BJ (cell line): Measurements from ENCODE around the gene TACC2. TPM values are rescaled to one million over a fixed set of nuclear protein-coding genes. Genes with fewer than 3 reads are reported as not detected.
A peak's percentile ranks its signal among the peaks of the same experiment; 100 is the strongest.
"Not testable (repeated sequence)": the region's sequence is repeated elsewhere in the genome, so short reads cannot be mapped to it uniquely, and the experiment has no call there.

Source experiments
- CTCF ChIA-PET: fragments of 350-600 bp; formaldehyde crosslinking; extraction: SDS; loops from one replicate; lab custom pipeline; 2021; ENCODE audit warnings: antibody characterized with exemption, inconsistent platforms; lab: Yijun Ruan, JAX
- POLR2A ChIA-PET: fragments of 300-600 bp; sonication (Branson Sonifier 250); formaldehyde crosslinking; extraction: SDS; loops from one replicate; lab custom pipeline; 2021; ENCODE audit warnings: antibody characterized with exemption; lab: Charles Lee
- DNase-seq: peaks from one replicate; pipeline ENCODE4 v3.0.0-alpha.2; 2011; ENCODE audit warnings: low read depth
- H3K27me3 ChIP-seq: 2 replicates; pipeline ENCODE4 v1.6.0; 2011; ENCODE audit warnings: low read length; ENCODE audit not compliant: control insufficient read depth, insufficient read depth
- H3K36me3 ChIP-seq: 2 replicates; pipeline ENCODE4 v1.5.1; 2011; ENCODE audit warnings: low read length; ENCODE audit not compliant: control insufficient read depth, insufficient read depth
- H3K4me3 ChIP-seq: 2 replicates; pipeline ENCODE4 v1.5.1; 2011; ENCODE audit warnings: low read depth, mild to moderate bottlenecking, control low read depth, low read length
- polyA plus RNA-seq: library from polyadenylated mRNA; depleted of rRNA; stranded (reverse); fragments of >200 nt; gene quantifications from 2 replicates; pipeline ENCODE4 v1.2.3, GENCODE V29; 2011
- TF ChIP-seq, protein P1 (sequence below): IDR thresholded peaks from 2 replicates; pipeline ENCODE4 v1.5.1; 2011; ENCODE audit warnings: low read depth, mild to moderate bottlenecking, control low read depth, inconsistent platforms, low read length, moderate library complexity; ENCODE audit not compliant: insufficient read depth

TACC2 gene
- polyA plus RNA-seq, 1 experiment, result 10.4 TPM

DNA sequence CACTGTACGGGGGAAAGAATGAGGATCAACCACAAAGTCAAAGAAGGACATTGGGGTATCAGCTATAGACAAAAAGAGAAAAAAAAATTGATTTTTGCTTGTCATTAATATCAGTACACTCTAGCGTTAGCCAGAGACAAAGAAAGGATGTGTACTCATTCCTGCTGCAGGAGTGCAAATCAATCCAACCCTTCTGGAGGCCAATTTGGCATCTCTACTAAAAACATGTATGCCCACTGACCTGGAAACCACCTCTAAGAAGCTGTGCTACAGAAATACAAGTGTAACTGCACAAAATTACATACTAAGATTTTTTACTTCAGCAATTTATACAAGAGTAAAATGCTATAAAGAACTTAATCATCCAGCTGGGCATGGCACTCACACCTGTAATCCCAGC lies 27.5 kb upstream of the TACC2 start:
- TF ChIP-seq, protein P1, sequence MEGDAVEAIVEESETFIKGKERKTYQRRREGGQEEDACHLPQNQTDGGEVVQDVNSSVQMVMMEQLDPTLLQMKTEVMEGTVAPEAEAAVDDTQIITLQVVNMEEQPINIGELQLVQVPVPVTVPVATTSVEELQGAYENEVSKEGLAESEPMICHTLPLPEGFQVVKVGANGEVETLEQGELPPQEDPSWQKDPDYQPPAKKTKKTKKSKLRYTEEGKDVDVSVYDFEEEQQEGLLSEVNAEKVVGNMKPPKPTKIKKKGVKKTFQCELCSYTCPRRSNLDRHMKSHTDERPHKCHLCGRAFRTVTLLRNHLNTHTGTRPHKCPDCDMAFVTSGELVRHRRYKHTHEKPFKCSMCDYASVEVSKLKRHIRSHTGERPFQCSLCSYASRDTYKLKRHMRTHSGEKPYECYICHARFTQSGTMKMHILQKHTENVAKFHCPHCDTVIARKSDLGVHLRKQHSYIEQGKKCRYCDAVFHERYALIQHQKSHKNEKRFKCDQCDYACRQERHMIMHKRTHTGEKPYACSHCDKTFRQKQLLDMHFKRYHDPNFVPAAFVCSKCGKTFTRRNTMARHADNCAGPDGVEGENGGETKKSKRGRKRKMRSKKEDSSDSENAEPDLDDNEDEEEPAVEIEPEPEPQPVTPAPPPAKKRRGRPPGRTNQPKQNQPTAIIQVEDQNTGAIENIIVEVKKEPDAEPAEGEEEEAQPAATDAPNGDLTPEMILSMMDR, result no peak
- POLR2A ChIA-PET, result no interaction called here
- peaks cover 3% of the 10 kb centered on the region for H3K36me3 ChIP-seq
- no peak for DNase-seq
- H3K4me3 ChIP-seq, result no peak overlapping the region
- CTCF ChIA-PET, result no interaction called here
- H3K27me3 ChIP-seq, result no peaks in the 10 kb centered on the region

DNA sequence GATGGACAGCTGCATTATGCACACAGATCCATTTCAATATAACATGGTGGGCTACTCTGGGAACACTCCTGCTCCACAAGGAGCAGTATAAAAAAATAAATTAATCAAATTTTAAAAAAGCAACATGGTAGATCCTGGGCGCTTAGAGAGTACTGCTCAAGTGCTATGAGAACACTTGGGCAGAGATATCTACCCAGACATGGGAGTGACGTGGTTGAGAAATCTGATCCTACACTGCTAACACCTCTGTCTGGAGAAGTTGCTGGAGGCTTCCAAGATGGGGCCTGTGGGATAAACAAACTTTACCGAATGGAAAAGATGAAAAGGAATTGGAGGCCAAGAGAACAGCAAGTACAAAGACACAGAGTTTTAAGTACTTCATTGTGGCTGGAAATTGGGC lies 23.0 kb upstream of the TACC2 start:
- no peak for DNase-seq
- ChIA-PET CTCF (interaction anchor here (1.5 kb wide), 1 partner anchor 9 kb away, joined by 3 read pairs; the partner anchor contains the start of gene NSMCE4A), POLR2A (no interaction called here)
- no peak overlapping the region for H3K4me3 ChIP-seq
- H3K27me3 ChIP-seq, result no peaks in the 10 kb centered on the region
- peaks cover 6% of the 10 kb centered on the region for H3K36me3 ChIP-seq
- TF ChIP-seq, protein P1, result no peak

DNA sequence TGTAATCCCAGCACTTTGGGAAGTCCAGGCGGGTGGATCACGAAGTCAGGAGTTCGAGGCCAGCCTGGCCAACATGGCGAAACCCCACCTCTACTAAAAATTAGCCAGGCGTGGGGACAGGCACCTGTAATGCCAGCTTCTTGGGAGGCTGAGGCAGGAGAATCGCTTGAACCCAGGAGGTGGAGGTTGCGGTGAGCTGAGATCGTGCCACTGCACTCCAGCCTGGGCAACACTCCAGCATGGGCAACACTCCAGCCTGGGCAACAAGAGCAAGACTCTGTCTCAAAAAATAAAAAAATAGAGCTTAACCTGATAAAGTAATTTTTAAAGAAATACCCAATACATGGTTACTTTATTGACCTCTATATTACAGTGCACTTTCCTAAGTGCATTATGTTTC lies 19.9 kb upstream of the TACC2 start:
- DNase-seq, H3K4me3 ChIP-seq, POLR2A ChIA-PET, H3K36me3 ChIP-seq, H3K27me3 ChIP-seq: not testable (repeated sequence)
- CTCF ChIA-PET, result interaction anchor here (0.7 kb wide), 1 partner anchor 82 kb away, joined by 4 read pairs; no protein-coding TSS in a partner anchor

DNA sequence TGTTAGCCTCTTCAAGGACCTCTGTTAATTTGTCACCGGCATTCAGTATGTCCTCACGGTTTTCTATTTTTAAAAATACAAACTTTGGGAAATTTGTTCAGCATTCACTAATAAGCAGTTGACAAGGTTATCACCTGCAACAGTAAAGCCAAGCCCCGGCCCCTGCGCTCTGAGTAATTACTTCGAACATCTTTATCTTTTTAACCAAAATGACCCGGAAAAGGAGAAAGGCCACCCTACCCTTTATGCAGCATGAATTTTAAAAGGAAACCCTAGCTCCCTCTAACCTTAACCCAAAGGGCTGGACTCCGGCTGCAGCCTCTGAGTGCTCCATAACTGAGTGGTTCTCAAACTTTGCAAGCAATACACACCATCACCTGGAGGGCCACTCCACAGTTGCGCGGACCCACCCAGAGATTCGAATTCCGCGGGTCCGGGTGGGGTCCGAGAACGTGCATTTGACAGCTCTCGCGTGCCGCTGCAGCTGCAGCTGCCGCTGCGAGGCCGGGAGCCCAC lies 14.9 kb upstream of the TACC2 start:
- ChIA-PET POLR2A (no interaction called here), CTCF (interaction anchor here (1.5 kb wide), 2 partner anchors 11 to 22 kb away, joined by 3 to 5 read pairs; no protein-coding TSS in a partner anchor)
- Histone ChIP-seq H3K4me3 (peak overlapping the region; percentile 78), H3K36me3 (no peaks in the 10 kb centered on the region), H3K27me3 (no peaks in the 10 kb centered on the region)
- TF ChIP-seq, protein P1, result no peak
- DNase-seq, result no peak

DNA sequence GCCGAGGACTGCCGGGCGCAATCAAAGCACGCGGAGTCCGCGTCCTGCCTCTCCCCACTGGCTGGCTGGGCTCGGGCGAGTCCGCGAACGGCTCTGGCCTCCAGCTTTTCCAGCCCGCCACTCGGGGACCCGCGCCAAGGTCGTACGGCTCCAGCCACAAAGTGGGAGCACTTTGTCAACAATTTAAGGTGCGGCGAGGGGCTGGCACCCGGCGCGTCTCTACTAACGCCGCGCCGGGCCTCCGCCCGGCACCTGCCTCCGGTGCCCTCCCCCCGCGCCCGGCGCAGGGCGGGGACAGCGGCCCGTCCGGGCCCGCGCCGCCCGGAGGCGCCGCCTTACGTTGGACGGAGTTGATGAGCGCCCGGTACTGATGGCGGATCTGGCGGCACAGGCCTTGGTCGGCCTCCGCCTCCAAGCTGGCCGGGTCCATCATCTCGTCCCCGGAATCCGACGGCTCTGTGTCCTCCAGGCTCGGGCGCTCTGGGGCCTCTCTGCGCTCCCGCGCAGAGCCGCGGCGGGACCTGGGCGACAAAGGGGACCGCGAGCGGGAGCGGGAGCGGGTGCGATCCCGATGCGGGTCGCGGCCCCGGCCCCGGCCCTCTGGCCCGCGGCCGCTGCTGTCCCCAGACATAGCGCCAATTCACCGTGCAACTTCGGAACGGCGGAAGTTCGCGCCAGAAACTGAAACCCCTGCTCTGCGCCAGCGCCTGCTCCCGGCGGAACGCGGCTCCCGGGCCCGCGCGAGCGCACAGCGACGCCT lies 14.2 kb upstream of the TACC2 start, which contains the start of gene NSMCE4A:
NSMCE4A (minus strand) TSS at position 683 of the 760 bp plus-strand sequence; CDS start at position 631, 52 bp downstream.
- H3K4me3 ChIP-seq, result peak within 1 kb of the TSS; percentile 78
- no peak for DNase-seq
- TF ChIP-seq, protein P1, result no peak
- CTCF ChIA-PET, result interaction anchor here (0.7 to 1.5 kb wide), 5 partner anchors 9 to 65 kb away, joined by 3 to 5 read pairs (median 3); no protein-coding TSS in a partner anchor
- no peaks in the 10 kb centered on the region for H3K27me3 ChIP-seq
- H3K36me3 ChIP-seq, result no peaks in the 10 kb centered on the region
- POLR2A ChIA-PET, result no interaction called here
